NK-92 treated with Interleukin-12 subunit alpha and Interleukin-12 subunit beta, amount 100 ng/mL, for 24 hours (cell line): ENCODE measurements around the gene SLC6A8.

Source experiments
- DNase-seq: peaks from one replicate; lab custom pipeline; 2025; lab: John Stamatoyannopoulos, UW

Gene SLC6A8

DNA sequence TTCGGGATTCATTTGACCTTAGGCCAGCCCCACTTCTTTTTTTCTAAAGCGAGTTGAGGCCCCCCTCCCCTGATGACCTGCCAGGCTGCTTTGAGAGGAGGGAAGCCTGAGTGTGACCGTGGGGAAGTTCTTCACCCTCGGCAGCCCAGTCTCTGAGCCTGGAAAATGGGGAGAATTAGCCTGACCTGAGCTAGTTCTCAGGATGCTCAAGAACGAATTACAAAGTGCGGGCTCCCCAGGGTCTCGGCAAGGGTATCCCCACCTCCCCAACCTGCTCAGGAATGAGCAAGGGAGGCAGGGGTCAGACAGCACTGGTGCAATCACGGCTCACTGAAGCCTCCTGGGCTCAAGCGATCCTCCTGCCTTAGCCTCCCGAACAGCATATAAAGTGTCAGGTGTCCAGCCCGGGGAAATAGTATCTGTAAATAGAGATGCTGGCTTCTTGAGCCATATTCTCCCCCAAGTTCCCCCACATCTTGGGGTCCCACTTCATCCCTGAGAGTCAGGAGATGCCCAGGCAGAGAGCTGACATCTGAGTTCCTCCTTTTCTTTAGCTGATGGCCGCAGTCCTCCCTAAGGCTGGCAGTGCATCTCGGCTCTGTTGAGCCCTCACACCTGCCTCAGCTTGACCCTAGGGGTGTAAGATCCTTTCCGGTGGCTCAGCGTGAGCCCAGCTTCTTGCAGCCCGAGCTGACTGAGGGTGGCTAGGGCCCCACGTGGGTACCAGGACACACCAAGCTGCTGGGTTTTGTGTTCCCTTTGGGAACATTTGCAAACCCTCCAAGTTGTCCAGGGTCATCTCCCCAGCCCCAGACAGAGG lies 39.2 kb upstream of the SLC6A8 start:
- DNase-seq: no peak

DNA sequence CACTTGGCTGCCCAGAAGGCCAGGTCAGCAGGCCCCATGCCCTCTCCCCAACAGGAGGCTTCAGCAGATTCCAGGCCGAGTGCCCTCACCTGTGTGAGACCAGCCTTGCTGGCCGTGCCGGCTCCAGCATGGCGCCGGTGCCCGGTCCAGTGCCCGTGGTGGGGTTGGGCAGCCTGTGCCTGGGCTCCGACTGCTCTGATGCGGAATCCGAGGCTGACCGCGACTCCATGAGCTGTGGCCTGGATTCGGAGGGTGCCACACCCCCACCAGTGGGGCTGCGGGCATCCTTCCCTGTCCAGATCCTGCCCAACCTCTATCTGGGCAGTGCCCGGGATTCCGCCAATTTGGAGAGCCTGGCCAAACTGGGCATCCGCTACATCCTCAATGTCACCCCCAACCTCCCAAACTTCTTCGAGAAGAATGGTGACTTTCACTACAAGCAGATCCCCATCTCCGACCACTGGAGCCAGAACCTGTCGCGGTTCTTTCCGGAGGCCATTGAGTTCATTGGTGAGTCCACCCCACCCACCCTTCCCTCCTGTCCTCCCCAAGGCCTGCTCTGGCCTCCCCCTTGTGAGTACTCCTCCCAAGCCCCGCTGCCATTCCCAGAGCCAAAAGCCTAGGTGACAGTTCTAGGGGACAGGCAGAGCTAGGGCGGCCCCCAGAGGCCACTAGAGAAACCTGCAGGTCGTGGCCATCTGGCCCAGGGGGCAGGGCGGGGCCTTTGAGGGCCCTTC lies 38.4 kb upstream of the SLC6A8 start:
- no peak for DNase-seq

DNA sequence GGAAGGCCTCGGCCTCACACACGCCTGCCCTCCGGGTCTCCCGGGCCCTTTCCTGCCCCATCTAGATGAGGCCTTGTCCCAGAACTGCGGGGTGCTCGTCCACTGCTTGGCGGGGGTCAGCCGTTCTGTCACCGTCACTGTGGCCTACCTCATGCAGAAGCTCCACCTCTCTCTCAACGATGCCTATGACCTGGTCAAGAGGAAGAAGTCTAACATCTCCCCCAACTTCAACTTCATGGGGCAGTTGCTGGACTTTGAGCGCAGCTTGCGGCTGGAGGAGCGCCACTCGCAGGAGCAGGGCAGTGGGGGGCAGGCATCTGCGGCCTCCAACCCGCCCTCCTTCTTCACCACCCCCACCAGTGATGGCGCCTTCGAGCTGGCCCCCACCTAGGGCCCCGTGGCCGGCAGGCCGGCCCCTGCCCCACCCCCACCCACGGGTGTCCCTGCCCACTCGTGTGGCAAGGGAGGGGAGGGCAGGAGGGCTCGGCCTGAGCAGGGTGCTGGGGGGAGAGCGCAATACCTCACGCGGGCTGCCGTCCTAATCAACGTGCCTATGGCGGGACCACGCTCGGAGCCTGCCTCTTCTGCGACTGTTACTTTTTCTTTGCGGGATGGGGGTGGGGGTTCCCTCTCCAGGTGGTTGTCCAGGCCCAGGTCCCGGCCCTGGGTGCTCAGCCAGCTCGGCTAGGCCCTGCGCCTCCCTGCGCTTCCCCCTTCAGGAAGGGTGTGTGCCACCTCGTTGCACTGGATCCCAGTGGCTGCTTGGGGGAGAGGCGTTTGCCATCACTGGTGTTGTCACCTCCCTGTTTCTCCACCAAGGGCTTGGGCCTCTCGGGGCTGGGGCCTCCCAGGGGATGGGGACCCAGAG lies 37.6 kb upstream of the SLC6A8 start:
- no peak for DNase-seq

DNA sequence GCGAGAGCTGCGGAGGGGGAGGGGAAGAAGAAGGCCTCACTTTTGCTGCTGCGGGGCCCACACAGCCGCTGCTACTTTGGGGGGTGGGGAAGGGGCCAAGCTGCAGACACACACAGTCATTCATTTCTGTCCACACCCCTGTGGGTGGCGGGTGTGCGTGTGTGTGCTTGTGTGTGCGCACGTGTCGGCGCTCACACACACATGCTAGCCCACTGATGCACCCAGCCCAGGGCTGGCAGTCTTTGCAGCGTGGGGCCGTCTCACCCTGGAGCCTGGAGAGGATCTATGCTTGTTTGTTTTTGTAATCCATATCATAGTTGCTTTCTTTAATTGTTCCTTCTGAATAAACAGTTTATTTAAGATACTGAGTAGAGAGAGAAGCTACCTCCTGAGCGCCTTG lies 36.8 kb upstream of the SLC6A8 start:
- no peak for DNase-seq

DNA sequence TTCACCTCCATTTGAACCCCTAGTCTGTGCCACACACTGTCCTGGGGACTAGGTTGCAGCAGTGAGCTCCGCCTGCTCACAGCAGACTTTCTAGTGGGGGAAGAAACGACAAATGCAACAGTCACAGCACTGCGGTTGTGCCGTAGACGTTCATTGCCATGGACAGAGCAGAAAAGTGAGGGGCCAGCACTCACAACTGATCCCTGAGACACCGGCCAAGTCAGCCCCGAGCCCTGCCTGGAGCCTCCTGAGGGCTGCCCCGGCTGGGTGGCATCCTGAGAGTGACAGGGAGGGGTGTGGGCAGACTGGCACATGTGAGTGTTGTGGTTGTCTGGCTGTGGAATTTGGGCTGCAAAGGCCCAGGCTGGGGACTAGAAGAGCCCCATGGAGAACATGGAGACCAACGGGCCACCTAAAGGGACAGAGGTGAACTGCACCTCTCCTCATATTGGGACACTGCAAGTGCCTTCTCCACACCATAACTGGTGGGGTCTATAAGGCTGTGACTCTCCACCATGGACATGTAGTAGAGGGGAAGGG lies 36.1 kb upstream of the SLC6A8 start:
- no peak for DNase-seq

DNA sequence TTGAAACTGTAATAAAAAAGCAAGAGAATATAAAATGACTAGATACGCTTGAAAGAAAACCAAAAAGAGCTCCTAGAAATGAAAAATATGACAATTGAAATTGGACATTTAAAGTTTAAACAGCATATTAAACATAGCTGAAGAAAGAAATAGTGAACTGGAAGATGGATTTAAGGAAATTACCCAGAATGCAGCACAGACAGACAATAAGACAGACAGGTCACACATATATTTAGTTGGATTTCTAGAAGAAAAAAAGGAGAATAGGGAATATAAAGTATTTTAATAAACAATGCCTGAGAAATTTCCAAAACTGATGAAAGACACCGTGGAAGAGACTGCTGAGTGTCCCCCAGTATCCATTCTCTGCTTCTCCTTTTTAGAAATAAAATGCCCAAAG lies 34.2 kb upstream of the SLC6A8 start:
- no peak for DNase-seq

DNA sequence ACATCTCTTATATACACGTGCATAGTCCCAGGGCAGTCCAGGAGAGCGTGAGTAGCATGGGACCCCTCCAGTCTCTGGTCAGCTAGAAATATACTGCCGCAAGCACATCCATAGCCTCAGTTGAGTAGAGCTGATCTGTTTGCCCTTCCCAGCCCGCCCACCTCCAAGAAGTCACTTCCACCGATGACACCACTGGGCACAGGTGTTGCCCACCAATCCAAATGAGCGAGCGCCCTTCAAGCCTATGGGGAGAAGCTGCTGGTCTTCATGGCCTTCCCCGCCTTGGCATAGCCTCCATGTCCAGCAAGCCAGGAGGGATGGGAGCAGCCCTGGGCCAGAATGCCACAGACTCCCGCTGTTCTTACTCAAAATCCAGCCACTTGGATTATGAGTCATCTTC lies 30.6 kb upstream of the SLC6A8 start:
- DNase-seq: no peak

DNA sequence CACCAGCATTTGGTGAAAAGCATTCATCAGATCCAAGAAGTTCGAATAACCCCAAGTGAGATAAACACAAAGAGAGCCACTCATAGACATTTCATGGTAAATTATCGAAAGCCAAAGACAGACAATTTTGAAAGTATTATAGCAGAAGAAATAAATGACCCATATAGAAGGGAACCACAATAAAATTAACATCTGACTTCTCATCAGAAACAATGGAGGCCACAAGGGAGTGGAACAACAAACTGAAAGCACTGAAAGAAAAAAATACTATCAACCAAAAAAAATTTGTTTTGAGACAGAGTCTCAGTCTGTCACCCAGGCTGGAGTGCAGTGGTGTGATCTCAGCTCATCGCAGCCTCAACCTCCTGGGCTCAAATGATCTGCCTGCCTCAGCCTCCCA lies 28.5 kb upstream of the SLC6A8 start:
- DNase-seq: no peak

DNA sequence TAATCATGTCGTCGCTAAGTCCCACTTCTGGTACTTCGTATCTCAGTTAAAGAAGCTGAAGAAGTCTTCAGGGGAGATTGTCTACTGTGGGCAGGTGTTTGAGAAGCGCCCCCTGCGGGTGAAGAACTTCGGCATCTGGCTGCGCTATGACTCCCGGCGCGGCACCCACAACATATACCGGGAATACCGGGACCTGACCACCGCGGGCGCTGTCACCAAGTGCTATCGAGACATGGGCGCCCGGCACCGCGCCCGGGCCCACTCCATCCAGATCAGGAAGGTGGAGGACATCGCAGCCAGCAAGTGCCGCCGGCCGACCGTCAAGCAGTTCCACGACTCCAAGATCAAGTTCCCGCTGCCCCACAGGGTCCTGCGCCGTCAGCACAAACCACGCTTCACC lies 25.5 kb upstream of the SLC6A8 start:
- DNase-seq: no peak

DNA sequence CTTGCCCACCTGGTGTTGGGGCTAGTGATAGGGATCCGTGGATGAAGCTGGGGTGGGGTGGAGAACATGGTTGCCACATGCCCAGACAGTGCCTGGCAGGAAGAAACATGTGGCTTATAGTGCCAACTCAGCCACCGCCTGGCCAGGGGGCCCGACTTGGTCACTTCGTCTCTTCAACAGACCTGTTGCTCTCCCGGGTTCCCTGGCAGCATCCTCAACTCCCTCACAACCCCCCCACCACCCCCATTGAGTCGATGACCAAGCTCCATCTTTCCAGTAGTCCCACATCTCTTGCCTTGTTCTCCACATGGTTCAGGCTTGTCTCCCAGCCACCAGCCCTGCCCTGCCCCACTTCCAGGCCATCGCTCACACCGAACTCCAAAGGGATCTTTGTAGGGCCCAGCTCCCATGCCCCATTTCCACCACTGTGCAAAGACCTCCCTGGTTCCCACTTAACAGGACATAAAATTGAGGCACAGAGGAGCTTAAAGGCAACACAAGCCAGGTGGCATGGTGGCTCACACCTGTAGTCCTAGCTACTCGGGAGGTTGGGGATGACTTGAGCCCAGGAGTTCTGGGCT lies 21.9 kb upstream of the SLC6A8 start:
- no peak for DNase-seq

DNA sequence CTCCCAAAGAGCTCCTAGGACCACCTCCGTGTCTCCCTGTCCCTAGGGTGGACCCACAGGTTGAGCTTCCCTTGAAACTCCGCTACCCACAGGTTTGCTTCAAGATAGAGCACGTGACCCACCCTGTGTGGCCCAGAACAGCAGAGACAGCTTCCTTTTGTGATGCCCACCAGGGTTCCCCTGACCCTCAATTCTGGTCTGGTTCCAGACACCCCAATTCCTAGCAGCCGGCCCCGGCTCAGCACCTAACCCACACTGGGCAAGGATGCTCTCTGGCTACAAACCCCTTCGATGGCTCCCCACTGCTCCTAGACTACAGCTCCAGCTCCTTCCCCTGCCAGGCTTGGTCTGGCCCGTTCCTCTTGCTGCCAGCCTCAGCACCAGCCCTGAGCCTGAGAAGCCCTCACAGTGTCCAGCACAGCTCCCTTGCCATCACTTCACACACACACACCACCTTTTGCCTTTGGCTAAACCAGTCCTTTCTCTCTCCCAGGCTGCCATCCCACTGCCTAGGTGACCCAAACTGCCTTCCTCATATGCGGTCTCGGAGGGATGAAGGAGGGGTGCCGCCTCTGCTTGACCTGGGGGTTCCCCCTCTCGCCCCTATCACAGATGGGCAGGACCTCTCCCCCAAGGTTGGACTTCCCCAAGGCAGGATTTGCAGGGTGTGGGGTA lies 20.3 kb upstream of the SLC6A8 start:
- DNase-seq: no peak

DNA sequence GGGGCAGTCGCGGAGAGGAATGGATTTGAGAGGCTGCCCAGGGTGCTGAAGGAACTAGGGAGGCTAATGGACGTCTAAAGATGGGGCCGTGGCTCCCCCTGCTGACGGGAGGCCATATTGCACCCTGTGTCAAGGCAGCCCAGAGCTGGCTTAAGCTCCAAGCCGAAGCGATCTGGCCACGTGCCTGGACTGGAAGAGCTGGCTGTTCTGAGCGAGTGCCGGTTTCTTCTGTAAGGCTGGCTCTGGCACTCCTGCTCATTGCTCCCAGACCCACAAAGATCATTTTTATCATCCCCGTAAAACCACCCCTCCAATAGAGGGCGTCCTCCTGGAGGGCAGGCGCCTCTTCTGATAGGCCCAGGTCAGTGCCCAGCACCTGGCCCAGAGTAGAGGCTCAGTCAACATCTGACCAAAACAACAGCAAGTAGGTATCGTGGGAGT lies 19.8 kb upstream of the SLC6A8 start:
- DNase-seq: peak; percentile 28

DNA sequence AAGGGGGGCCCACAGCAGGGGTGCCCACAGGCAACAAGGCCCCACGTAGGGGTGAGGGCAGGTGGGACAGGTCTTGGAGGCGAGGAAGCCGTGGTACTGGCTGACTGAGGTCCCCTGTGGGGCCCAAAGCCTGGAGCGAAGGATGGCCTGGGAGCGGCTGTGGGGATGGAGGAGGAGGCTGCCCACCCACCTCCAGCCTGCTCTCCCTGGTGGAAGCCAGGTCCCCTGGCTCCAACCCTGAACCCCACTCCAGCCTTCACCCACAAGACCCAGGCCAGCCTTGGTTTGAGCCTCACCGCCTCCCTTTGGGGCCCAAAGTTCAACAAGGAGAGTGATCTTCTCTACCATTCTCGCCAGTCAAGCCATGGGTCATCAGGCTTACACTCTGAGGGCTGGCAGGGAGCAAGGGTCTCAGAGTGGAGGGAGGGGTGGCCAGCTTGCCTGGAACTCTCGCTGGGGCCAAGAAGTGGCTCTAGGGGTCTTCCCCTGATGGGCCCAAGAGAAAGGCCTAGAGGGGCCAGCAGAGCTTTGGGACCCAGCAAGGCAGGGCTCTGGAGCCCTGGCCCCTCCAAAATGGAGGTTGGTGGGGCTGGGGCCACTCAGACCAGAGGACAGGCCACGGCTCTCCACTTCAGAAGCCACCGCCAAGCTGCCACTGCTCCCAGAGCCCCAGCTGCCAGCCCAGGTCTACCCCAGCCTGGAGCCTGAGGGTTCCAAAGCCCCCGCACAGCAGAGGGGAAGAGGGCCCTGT lies 19.1 kb upstream of the SLC6A8 start:
- DNase-seq: no peak

DNA sequence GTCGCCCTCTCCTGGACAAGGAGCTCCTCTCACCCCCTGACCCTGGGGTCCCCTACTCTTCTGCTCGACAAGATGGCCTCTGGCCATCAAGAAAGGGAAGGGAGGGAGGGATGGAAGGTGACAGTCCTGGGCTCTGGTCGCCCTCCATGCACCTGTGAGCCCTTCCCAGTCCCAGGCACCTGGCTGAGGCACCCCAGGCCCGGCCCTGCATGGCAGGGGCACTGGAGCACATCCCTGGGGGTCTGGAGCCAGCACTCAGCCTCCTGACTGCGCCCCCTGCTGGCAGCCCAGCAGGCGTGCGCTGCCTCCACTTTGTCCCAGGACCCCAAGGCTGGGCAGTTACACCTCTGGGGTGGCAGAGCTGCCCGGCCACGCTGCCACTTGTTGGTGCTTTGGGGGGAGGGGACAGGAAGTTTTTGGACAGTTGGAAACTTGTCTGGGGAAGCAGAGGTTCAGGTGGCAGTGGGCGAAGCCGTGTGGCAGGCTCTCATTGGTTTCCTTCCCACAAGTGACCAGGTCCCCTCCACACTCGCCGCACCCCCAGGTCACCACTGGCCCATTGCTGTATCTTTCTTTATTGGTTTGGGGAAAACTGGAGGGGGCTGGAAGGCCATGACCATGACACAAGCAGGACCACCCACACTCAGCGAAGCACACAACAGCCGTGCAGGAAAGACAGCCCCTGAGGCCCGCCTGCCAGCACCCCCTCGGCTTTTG lies 18.4 kb upstream of the SLC6A8 start:
- DNase-seq: no peak

DNA sequence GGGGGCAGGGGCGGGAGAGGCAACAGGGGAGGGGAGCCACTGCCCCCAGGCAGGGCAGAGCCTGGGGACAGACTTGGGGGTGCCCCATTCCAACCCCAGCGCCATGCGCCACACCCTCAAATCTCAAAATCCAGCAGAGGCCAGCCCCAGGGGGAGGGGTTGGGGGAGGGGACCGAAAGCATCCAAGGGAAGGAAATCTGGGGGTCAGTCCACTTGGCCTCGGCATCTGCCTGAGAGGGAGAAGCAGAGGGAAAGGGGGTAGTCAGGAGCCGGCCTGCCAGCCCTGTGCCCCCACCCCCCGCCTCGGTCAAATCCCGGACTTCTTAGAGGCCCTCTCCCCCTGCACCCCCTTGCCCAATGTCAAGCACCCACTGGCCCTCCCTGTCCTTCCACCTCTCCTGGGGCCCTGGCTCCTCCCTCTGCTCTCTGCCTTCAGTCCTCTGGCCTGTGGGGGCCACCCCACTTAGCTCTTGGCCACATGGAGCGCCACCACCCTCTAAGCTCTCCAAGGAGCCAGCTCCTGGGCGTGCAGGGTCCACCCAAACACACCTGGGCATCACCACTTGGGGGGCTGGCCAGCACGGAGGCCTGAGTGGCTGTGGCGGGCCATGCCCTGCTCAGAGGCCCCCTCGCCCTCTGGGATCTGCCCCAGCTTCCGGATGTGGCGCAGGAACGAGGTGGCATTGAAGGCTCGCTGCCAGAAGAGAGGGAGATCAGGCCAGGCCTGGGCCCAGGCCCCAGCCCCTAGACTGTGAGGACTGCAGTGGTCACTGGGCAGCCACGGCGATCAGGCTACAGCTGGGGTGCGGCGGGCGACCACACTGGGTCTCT lies 17.6 kb upstream of the SLC6A8 start:
- DNase-seq: no peak

DNA sequence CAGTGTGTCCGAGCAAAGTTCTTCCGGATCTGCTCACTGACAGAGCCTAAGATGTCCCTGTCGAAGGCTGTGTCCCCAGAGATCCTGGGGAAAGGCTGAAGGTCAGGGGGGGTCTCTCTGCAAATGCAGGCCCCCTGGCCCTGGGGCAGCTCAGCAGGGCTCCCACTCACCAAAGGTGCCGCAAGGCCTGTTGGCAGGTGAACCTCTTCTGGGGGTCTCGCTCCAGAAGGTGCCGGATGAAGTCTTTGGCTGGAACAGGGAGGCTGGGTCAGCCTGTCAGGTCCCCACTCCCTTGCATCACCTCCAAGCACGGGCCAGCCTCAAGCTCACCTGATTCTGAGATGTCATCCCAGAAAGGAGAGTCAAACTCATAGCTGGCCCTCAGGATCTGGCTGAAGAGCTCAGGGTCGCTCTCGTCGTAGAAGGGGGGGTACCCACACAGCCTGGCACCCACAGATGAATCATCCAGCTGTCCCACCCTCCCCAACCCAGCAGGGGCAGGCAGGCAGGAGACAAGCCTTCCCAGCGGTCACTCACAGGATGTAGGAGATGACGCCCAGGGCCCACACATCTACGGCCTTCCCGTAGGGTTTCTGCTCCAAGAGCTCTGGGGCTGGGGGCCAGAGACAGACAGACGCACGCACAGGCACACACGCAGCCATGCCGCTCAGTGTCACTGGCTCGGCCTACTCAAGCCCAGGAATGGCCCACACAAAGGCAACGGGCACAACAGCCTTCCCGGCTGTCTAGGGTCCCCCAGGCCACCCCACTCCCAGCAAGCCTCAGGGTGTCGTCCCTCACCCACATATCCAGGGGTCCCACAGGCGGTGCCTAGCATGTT lies 16.8 kb upstream of the SLC6A8 start:
- DNase-seq: no peak

DNA sequence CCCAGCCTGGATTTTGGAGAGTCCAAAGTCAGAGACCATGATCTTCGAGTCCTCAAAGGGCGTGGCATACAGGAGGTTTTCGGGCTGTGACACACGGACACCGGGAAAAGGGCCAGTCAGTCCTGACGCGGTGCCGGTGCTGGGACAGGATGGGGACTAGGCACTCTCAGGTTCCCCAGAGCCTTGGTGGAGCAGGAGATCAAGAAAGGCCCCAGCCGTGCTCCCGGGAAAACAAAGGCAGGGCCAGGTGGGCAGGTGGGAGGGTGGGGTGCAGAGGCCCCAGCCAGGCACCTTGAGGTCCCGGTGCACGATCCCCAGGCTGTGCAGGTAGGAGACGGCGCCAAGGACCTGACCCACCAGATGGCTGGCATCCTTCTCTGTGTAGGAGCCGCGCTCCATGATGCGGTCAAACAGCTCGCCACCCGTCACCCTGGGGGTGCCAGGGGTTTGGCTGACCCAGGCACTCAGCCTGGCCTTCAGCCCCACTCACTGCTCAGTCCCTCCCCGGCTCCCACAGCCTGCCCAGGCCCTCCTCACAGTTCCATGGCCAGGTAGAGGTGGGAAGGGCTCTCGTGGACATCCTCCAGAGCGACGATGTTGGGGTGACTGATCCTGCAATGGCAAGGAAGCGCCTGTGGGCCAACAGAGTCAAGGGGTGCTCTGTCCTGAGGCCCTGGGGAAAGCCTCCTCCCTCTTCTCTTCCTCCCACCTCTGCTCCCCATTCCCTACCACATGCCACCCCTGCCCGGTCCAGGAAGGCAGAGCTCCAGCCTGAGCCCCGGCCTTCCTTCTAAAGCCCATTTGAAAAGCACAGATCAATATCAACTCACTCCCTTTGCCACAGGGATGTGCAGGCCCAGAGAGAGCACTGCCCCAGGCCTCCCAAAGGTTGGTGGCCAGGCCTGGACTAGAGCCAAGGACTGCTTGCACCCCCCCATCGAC lies 15.9 kb upstream of the SLC6A8 start:
- DNase-seq: no peak
